NT2/D1 (cell line): ENCODE measurements around the gene DCTN4.

ENCODE experiments used
- DNase-seq: peaks from one replicate; pipeline ENCODE4 v3.0.0-alpha.2; 2011; ENCODE audit warnings: low read depth, low spot score
- H3K27me3 ChIP-seq: 2 replicates; pipeline ENCODE4 v1.6.0; 2011; ENCODE audit warnings: mild to moderate bottlenecking; ENCODE audit not compliant: insufficient read length, insufficient read depth
- H3K36me3 ChIP-seq: 2 replicates; pipeline ENCODE4 v1.6.1; 2011; ENCODE audit warnings: mild to moderate bottlenecking, low read length, mixed read lengths; ENCODE audit not compliant: insufficient read depth, insufficient read length
- H3K4me1 ChIP-seq: 2 replicates; pipeline ENCODE4 v1.5.1; 2011; ENCODE audit not compliant: insufficient read depth, insufficient read length
- H3K4me3 ChIP-seq: 2 replicates; pipeline ENCODE4 v1.5.1; 2011; ENCODE audit warnings: low read depth; ENCODE audit not compliant: insufficient read length
- H3K9ac ChIP-seq: 2 replicates; pipeline ENCODE4 v1.6.0; 2011; ENCODE audit warnings: low read depth; ENCODE audit not compliant: insufficient read length
- H3K9me3 ChIP-seq: 2 replicates; pipeline ENCODE4 v1.5.1; 2011; ENCODE audit warnings: mild to moderate bottlenecking, low read length; ENCODE audit not compliant: insufficient read depth
- SUZ12 ChIP-seq: IDR thresholded peaks from 2 replicates; pipeline ENCODE4 v1.6.1; 2011; ENCODE audit not compliant: insufficient read length, insufficient read depth; ENCODE audit errors: extremely low read depth
- YY1 ChIP-seq: IDR thresholded peaks from 2 replicates; pipeline ENCODE4 v1.6.1; 2011; ENCODE audit not compliant: insufficient read length, insufficient read depth
- ZNF274 ChIP-seq: IDR thresholded peaks from 2 replicates; pipeline ENCODE4 v1.6.1; 2011; ENCODE audit warnings: mild to moderate bottlenecking, low read depth, low read length

The DCTN4 gene

DNA sequence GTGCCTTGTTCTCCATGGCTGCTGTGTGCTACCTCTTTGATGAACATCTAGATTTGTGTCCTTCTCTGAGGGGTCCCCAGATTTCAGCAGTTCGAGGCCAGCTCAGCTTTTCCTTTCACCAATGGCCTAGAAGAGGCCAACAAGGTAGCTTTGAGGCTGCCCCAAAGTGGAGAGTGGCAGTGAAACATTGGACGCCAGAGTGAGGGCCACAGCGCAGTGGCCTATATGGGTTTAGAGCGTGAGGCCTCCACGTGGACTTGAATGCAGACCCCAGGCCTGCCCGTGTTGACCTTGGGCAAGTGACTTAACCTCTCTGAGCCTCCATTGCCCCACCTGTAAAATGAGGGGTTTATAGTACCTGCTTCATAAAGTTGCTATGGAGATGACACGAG is 85.9 kb downstream of the DCTN4 start:
- peaks cover 13% of the 10 kb centered on the region for H3K4me1 ChIP-seq
- DNase-seq = no peak
- H3K9ac ChIP-seq = peak overlapping the region; percentile 96
- H3K4me3 ChIP-seq = peak overlapping the region; percentile 85
- H3K9me3 ChIP-seq = no peaks in the 10 kb centered on the region
- H3K27me3 ChIP-seq = no peaks in the 10 kb centered on the region
- H3K36me3 ChIP-seq = peaks cover 37% of the 10 kb centered on the region
- TF ChIP-seq ZNF274 (no peak), SUZ12 (no peak), YY1 (no peak)

DNA sequence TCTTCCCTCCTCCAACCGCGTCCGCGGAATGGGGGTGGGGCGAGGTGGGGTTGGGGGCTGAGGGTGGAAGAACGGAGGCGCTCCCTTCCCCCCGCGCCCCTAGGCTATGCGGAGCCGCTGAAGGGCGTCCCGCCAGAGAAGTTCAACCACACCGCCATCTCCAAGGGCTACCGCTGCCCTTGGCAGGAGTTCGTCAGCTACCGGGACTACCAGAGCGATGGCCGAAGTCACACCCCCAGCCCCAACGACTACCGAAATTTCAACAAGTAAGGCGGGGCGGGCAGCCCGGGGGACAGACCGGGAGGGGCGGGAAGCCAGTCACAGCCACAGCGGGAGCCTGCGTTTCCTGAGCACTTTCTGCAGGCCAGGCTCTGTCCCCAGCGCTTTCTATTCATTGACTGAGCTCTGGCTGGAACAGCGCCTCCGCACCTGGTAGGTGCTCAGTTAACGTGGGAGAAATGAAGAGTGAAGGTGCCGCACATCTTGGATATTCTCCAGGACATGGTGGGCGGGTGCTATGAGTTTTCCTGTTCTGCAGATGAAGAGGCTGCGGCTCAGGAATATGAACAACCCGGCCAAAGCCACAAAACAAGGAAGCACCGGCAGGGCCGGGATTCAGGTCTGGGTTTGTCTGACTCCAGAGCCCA is 86.5 kb downstream of the DCTN4 start:
- Histone ChIP-seq H3K27me3 (no peaks in the 10 kb centered on the region), H3K4me3 (peak overlapping the region; percentile 85), H3K9ac (peak overlapping the region; percentile 96), H3K36me3 (peaks cover 32% of the 10 kb centered on the region), H3K9me3 (no peaks in the 10 kb centered on the region), H3K4me1 (peaks cover 13% of the 10 kb centered on the region)
- no peak for DNase-seq
- TF ChIP-seq YY1 = no peak
- TF ChIP-seq SUZ12 = no peak
- TF ChIP-seq ZNF274 = no peak

- H3K36me3 ChIP-seq = peaks cover 25% of the 10 kb centered on the region
- peak overlapping the region; percentile 96 for H3K9ac ChIP-seq
- H3K27me3 ChIP-seq = no peaks in the 10 kb centered on the region
- H3K9me3 ChIP-seq = no peaks in the 10 kb centered on the region
- DNase-seq = no peak
- no peak for TF ChIP-seq YY1
- no peak for TF ChIP-seq SUZ12
- TF ChIP-seq ZNF274 = no peak
- H3K4me3 ChIP-seq = peak overlapping the region; percentile 85
- peaks cover 13% of the 10 kb centered on the region for H3K4me1 ChIP-seq
Observed at GRCh38 chr5:150671509-150672236, 87.1 kb downstream of the DCTN4 start.

GRCh38 chr5:150670948-150671310 is 87.9 kb downstream of the DCTN4 start:
- Histone ChIP-seq H3K4me3 (peak overlapping the region; percentile 85), H3K4me1 (peaks cover 13% of the 10 kb centered on the region), H3K36me3 (peaks cover 21% of the 10 kb centered on the region), H3K27me3 (no peaks in the 10 kb centered on the region), H3K9ac (peak overlapping the region; percentile 96), H3K9me3 (no peaks in the 10 kb centered on the region)
- no peak for TF ChIP-seq SUZ12
- DNase-seq = no peak

- no peak for DNase-seq
- Histone ChIP-seq H3K27me3 (no peaks in the 10 kb centered on the region), H3K36me3 (peaks cover 16% of the 10 kb centered on the region), H3K9me3 (no peaks in the 10 kb centered on the region), H3K4me1 (peaks cover 13% of the 10 kb centered on the region), H3K4me3 (no peak overlapping the region), H3K9ac (no peak overlapping the region)
- TF ChIP-seq SUZ12 (no peak), ZNF274 (no peak), YY1 (no peak)
Observed at GRCh38 chr5:150670275-150670947, 88.4 kb downstream of the DCTN4 start.

DNA sequence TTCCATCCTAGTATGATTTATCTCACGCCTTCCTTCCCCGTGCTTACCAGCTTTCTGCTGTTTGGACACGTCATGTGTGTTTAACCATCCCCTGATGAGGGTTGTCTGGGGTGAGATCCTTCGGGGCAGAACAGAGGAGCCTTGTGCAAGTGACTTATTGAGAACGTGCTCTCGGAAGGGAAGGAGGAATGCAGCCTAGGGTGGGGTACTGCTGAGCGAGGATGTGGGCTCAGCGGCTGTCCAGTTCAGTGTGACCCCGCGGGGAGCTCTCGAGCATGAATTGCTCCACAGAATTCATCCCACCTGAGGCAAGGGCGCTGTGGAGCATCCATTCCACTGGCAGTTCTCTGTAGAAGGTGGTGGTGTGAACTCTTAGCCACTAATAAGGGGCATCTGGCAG is 93.8 kb downstream of the DCTN4 start:
- Histone ChIP-seq H3K4me3 (no peak overlapping the region), H3K4me1 (peaks cover 12% of the 10 kb centered on the region), H3K27me3 (no peaks in the 10 kb centered on the region), H3K36me3 (peaks cover 11% of the 10 kb centered on the region), H3K9me3 (no peaks in the 10 kb centered on the region), H3K9ac (no peak overlapping the region)
- TF ChIP-seq YY1 (no peak), ZNF274 (no peak), SUZ12 (no peak)
- DNase-seq = no peak

GRCh38 chr5:150663936-150664335 is 94.9 kb downstream of the DCTN4 start:
- peaks cover 11% of the 10 kb centered on the region for H3K36me3 ChIP-seq
- peaks cover 13% of the 10 kb centered on the region for H3K4me1 ChIP-seq
- TF ChIP-seq ZNF274 (no peak), SUZ12 (no peak)
- no peaks in the 10 kb centered on the region for H3K27me3 ChIP-seq
- H3K9me3 ChIP-seq = no peaks in the 10 kb centered on the region
- no peak overlapping the region for H3K4me3 ChIP-seq
- no peak overlapping the region for H3K9ac ChIP-seq
- DNase-seq = no peak
